Ovary (tissue), 3 donors: Measurements from ENCODE around the gene OR52B2.

Source experiments
- EP300 ChIP-seq: sonication (generic); formaldehyde crosslinking; IDR thresholded peaks from one replicate; pipeline ENCODE4 v1.6.1; 2017; ENCODE audit warnings: antibody characterized with exemption
- TF ChIP-seq, protein P1 (sequence below), 3 donors: fragments of 450-650 bp in 2 of 3; fragments of 200-600 bp in 1 of 3; IDR thresholded peaks; one replicate each; pipeline versions ENCODE4 v1.5.1 to v1.8.0; 2016 to 2022; ENCODE audit warnings: antibody characterized with exemption in 3 of 3, mild to moderate bottlenecking in 1 of 3
- donor health status: DM: no; HTN: no; CAD: no.

DNA sequence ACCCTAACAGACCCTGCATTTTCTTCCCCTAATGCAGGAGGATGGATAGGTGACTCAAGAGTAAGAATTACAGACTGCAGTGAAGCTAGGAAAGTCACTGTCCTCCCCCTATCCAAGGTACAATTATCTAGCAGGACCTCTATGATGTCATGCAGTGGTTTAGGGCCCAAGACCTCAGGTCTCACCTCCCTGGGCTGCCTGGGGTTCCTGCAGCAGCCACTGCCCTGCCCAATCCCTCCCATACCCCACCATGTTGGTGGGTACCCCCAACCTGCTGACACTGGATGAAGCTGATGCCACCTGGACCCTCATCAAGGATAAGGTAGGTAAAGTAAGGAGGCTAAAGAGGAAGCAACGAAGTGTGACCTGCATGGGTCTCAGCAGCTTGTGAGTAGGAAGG, 35.2 kb upstream of the OR52B2 start, which contains the start of gene C11orf42:
- TF ChIP-seq, protein P1, sequence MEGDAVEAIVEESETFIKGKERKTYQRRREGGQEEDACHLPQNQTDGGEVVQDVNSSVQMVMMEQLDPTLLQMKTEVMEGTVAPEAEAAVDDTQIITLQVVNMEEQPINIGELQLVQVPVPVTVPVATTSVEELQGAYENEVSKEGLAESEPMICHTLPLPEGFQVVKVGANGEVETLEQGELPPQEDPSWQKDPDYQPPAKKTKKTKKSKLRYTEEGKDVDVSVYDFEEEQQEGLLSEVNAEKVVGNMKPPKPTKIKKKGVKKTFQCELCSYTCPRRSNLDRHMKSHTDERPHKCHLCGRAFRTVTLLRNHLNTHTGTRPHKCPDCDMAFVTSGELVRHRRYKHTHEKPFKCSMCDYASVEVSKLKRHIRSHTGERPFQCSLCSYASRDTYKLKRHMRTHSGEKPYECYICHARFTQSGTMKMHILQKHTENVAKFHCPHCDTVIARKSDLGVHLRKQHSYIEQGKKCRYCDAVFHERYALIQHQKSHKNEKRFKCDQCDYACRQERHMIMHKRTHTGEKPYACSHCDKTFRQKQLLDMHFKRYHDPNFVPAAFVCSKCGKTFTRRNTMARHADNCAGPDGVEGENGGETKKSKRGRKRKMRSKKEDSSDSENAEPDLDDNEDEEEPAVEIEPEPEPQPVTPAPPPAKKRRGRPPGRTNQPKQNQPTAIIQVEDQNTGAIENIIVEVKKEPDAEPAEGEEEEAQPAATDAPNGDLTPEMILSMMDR (IDR thresholded peaks at IDR 0.05): no peak
- no peak for TF ChIP-seq EP300
